ENCODE results near the gene VDAC2.

The VDAC2 gene

DNA sequence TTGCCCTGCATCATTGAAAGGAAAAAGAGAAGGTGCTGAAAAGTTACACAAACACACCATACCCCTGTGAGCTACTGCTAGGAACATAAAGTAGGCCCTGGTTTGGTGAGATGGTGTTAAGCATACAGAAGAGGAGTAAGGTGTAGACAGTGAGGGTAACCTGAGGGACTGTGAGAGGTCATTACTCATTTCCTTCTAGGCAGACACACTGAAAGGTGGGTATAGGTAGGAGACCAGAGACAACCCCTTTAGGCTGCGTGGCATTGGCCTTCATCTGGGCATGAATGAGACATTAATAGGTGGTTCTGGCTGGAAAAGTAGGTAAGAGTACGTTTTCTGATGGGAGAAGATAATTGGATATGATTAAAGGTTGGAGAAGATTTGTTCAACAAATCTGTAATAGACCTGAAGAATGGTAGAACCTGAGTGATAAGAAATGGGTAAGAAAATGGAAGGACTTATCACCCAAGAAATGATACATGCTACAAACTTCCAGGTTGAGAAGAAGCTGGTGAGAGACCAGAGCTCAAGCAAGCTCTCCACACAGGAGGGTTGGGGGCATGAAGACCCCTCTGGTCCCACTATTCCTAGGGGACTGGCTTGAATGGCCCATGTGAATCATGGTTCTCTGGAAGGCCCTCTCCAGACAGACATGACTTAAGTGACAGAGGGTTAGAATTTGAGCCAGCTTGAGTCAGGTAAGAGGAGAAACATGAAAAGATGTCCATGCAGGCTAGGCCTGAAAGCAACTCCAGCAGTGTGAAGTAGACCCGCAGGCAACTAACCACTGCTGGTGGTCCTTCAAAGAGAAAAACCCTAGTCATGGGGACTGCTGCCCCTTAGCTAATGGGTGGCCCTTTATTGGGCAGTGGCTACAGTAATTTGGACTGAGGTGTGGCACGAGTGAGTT is 21.3 kb downstream of the VDAC2 start:
- DNase-seq, result no peak

DNA sequence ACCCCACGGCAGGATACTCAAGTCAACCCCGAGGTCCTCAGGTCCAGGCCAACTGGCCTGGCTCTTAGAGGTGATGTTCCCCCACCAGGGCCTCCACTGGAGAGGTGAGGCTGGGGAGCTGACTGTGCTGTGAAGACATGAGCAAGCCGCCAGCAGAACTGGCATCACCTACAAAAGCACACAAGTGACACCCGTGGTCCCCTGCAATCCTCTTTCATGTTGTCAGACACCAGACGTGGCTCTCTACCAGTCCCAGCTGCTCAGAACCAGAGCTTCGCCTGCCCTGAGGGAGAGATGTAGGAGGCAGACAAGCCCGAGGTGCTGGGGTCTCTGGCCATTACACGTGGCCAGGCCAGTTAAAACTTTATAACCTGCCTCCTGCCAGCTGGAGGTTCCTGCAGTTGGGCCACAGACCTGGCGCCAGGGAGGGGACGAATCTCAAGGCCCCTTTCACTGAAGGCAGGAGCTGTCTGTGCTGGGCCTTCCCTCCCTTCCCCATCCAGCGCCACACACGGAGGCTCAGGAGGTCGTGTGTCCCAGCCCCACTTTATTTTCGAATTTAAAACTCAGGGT is 22.9 kb downstream of the VDAC2 start:
- peak; percentile 6 for DNase-seq

DNA sequence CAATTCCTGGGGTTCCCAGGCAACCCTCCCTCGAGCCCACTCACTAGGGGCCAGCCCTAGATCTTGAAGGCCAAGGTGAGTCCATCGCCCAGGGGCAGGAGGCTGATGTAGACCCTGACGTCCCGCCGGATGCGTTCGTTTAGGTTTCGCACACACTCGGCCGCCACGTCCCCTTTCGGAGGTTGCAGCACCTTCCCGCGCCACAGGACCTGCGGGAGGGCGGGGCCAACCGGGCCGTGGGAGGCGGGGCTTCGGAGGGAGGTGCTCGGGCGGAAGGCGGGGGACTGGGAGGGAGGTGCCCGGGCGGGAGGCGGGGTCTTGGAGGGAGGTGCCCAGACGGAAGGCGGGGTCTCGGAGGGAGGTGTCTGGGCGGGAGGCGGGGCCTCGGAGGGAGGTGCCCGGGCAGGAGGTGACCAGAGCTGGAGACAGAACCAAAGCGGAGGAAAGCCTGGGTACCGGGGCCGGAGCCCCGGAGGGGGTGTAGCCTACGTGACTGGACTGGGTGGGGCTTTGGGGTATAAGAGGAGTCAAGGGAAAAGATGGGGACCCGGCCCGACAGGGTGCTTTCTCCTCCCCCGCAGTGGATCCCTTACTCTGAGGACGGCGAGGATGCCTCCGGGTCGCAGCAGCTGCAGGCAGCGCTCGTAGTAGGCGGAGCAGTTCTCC is 23.6 kb downstream of the VDAC2 start:
- peak; percentile 96 for DNase-seq

DNA sequence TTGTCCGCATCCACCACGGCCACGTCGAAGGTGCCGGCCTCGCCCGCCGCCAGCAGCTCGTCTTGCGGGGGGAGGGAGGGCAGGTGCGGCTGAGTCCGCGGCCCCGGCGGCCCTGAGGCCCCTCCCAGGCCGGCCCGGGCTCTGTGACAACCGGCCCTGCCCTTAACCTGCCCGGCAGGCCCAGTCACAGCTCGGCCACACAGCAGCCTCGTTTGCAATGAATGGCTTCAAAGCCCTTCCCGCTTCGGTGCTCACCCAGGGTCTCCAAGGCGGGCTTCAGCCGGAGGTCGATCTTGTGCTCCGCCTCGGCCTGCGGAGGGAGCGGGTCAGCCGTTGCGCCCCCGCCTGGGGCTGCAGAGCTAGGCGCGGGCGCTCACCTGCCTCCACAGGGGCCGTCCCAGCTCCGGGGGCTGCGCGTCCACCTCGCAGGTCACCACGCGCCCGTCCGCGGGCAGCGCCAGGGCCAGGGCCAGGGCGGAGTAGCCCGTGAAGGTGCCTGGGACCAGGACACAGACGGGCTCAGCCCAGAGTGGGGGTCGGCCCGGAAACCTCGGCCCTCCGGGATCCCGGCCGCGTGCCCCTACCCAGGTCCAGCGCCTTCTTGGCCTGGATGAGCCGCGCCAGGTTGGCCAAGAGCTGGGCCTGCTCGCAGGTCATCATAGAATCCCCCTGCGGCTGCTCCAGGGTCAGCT is 24.2 kb downstream of the VDAC2 start:
- peak; percentile 20 for DNase-seq

DNA sequence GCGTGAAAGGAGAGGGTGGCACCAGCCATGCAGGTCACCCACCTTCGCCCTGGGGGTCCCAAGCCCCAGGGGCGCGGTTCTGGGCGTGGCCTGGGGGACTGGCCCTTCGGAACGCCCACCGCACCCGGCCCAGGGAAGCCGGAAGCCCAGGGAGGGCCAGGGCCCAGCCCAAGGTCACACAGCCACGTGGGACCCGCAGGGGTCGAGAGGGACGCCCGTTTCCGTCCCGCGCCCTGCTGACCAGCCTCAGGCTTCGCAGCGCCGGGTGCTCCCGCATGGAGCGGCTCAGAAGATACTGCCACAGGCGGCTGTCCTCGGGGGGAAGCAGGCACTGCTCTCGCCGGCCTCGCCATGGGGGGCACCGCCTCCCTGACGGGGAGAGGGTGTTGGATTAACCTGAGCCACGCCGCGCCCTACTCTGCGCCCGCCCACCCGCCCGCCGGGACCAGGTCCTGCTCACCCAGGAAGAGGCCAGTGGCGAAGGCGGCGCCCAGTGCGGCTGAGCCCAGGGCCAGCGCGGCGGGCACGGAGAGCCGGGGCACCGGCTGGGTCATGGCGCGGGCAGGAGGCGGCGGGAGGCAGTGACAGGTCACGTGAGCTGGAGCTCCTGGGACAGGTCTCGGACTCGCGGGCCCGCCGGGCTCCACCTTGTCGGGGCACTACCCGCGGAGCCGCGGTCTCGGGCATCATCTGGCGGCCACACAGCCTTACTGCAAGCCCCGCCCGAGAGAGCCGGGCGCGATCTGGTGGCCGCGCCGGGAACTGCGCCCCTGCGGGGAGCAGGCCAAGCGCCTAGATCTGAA is 25.0 kb downstream of the VDAC2 start, which contains the start of gene COMTD1:
COMTD1 (minus strand) TSS at position 583 of the 803 bp plus-strand sequence; CDS start at position 554, 29 bp downstream.
- peak; percentile 89 for DNase-seq

DNA sequence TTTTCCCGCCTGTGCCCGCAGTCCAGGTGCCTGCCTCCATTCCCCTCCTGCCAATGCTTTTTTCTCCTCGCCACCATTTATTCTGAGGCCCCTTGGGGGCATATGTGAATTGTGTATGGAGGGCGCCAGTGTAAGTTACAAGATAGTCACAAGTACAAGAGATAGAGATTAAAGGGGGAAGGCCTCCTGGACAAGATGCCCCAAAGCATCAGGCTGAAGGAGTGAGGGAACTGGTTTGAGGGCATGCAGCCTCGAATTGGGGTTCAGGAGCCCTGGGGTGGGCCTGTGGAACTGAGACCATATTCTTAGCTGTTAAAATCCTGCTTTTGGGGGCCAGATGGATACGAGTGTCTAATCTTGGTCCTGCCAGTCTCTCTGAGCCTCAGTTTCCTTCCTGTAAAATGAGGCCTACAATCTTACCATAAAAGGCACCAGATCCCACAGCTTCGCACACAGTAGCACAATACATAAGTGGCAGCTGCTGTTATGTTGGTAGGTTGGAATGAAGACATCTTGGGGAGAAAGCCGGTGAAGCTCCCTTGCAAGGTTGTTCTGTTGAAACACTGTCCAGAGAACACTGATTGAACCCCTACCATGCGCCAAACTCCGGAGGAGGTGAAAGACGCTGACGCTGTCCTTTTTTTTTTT is 25.7 kb downstream of the VDAC2 start:
- DNase-seq, result no peak

DNA sequence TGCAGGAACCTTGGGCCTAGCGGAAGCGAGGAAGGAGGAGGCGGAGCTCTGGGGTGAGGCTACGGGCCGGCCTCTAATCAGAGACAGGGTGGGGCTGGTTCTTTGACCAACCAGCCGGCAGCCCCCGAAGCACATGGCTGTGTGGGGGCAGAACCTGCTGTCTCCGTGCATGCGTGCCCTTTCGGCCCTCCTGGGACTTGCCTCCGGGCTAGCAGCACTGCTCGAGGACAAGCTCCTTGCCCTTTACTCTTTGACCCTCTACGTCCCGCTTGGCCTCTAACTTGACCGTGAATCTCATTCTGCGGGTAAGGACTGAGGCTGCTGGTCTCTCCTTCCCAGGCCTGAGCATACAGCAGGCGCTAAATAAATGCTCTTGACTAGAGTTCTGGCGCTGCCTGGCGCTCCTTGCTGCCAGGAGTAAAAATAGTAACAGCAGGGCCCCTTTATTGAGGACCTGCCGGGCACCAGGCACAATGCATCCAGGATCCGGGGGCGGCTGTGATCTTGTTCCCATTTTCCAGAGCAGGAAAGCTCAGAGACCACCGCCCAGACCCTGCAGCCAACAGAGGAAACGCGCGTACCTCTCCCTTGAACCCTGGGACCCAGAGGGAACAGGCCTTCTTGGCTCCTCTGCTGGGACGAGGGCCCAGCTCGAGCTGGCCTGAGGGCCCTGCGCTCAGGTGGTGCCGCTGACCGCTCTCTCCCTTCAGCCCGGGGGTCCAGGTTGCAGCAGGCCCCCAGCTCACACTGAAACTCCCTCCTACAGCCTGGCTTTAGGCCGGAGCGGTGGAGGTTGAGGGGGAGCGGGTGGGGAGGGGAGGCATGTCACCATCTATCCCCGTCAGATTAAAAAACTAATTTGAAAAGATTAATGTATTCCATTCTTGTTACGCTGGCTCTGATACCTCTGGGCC is 27.8 kb downstream of the VDAC2 start:
- no peak for DNase-seq

DNA sequence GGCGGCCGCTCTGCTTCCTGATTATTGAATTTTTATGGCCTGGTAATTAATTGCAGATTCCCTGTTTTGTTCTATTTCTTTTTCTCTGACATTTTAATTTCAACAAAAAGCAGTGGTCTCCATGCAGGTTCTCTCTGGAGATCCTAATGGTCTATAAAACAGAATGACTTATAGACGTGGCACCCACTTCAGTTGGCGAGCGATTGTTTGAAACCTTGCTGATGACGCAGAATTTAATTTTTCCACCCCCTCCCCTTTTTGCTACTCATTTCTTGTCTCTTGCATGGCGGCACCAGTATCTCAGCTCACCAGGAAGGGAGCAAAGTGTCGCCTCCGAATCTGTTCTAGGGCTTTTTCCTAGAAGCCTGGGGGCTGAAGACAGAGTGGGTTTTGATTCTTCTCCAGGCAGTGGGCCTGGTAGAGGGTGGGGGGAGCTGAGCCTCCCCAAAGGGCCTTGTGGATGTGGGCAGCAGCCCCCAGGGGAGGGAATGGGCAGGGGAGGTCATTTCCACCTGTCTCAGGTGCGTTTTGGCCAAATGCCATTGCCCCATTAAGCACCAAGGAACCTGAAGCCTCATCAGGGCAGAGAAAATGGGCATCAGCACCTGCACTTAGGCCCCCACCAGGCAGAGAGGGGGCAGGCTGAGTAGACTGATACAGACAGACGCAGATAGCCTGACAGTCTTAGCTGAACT is 28.6 kb downstream of the VDAC2 start:
- DNase-seq, result no peak

DNA sequence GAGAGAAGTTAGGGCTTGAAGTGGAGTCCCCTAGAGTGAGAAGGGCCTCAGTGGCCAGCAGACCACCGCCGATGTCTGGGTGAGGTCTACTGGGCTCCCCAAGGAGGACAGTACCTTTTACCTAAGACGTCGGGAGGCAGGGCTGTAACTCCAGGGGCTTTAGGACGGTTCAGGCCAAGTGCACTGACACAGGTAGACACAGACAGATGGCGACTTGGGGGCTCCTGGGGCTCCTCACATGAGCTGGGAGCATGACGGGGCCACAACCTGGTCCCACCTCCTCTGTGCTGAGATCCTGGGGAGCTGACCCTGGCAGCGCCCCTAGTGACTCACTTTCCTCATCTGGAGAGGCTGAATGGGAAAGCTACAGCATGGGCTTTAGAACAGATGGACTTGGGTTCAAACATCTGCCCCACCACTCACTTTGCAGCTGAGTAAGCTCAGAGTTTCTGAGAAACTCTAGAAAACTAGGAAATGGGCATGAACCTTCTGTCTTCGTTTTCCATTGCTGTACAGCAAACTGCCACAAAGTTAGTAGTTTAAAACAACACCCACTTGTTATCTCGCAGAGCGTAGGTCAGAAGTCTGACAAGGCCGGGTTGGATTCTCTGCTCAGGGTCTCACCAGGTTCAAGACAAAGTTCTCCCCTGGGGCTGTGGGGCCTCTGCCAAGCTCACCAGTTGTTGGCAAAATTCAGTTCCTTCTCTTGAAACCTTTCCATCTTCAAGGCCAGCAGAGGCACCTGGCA is 29.9 kb downstream of the VDAC2 start:
- no peak for DNase-seq

DNA sequence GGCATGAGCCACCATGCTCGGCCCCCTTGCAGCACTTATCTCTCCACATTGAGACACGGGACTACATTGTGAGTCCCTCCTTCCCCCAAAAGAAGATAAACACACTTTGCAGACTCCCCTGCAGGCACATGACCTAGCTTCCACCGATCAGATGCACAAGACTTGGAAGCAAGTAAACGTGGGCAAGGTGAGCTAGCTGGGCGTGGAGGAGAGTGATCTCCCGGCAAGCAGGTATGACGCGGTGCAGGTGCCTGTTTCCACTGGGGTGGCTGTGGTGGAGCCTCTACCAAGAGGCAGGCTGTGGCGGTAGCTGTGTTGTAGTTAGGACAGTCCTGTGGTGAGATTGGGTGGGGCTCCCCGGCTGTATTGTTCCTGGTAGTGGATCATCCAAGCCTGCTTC is 32.8 kb downstream of the VDAC2 start:
- DNase-seq, result no peak

DNA sequence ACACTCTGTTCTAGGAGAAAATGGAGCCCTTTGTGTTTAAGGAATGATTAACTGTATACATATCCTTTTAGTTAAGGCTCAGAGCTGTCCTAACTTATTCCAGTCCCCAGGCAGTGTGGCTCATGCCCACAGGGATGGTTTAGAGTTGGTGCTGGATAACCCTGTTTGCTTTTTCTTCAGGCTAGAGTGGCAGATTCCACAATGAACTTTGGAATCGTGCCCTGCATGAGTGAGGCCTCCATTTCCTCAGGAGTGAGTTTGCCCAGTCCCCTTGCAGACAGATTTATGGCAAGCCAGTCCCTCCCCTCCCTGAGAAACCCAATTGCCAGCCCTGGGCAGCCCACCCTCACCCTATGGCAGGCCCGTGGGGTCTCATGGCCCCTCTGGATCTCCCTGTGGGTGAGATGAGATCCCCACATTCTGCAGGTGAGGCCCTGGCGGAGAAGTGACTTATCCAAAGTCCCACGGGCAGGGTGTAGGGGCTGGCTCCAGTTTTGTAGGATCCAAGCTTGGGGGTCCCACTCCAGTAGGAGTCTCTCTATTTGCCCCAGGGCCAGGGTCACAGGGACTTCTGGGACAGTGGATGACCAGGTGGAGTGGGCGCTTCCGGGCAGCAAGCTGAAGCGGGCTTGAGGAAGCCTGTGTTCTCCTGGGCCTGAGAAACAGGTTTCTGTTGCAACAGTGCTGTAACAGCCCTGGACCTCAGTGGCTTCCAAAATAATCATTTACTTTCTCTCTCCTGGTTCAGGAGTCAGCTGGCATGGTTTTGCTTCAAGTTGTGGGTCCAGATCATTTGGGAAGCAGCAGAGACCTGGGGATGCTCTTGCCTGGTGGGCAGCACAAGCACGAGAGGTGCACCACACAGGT is 34.1 kb downstream of the VDAC2 start:
- no peak for DNase-seq

DNA sequence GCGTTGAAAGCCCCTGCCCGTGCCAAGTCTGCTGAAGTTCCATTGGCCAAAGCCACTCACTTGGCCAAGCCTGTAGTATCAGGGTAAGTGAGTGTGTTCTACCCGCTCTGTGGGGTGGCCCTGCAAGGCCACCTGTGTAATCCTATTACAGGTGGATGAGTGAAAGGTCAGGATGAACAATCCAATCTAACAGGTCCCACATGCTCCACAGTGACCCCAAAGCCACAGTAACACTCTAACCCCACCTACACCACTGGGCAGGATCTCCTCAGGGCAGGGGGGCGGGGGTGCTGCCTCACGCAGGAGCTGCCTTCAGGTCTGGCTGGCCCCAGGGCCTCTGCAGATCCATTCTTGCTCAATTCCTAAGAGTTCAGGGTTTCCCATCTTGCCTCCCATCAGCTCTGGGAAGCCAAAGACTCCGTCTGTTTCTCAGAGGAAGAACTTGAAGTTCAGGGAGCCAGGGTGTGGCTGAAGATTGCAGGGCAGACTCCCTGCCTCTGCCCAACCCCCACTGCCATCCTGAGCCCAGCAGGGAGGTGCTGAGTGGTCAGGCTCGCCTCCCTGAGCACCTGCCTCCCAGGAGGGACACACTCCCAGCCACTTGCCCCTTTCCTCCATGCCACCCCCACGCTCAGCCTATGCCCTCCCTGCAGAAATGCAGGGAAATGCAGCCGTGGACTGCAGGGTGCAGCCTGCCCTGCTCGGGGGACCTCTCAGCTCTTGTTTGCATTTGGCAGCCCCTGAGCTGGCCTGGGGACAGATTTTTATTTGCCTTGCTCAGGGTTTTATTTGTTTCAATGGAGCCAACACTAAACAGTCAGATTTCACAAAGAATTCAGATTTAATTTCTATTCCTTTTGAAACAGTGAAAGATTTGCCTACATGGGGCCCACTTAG is 35.0 kb downstream of the VDAC2 start:
- DNase-seq, result no peak

DNA sequence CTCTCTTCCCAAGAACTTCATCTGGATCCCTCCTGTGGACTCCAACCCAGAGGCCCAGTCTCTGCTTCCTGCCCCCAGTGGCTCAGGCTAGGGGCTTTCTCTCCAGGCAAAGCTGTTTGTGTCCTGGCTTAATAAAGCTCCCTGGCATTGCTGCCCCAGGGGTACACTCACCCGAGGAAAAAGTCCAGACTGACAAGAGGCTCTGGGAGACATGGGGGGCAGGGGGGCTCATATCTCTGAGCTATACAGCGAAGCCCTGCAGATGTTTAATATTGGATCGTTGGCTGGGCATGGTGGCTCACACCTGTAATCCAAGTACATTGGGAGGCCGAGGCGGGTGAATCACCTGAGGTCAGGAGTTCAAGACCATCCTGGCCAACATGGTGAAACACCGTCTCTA is 35.9 kb downstream of the VDAC2 start:
- no peak for DNase-seq

DNA sequence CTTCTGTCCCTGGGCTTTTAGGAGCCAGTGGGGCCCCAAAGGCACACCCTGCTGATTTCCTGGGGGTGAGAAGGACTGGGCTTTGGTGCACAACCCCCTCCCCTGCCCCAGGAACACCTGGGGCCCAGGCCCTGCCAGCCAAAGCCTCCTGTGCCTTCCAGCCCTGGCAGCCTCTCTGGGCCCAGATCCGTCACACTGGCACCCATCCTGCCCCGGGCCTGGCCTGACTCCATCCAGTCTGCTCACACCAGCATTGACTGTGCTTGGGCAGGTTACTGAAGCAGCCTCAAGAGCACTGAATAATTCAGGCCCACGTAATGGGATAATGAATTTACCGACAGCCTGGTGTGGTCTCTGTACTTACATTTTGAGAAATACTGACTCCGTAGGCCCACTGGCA is 37.2 kb downstream of the VDAC2 start:
- DNase-seq, result no peak

DNA sequence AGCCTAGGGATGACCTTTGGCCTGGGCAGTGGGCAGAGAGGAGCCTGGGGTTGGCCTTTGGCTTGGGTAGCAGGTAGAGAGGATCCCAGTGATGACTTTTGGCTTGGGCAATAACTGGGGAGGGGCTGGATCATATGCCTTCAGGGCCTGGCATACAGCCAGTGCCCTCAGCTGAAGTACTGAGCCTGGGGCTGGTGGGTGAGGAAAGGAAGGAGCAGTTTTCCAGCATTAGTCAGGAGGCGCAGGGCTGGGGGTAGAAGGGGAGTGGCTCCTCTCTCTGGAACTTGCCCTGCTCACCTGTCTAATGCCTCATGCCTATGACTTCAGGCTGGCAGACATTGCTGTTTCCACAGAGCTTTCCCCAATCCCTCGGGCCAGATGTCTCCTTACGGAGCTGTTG is 40.3 kb downstream of the VDAC2 start:
- no peak for DNase-seq

DNA sequence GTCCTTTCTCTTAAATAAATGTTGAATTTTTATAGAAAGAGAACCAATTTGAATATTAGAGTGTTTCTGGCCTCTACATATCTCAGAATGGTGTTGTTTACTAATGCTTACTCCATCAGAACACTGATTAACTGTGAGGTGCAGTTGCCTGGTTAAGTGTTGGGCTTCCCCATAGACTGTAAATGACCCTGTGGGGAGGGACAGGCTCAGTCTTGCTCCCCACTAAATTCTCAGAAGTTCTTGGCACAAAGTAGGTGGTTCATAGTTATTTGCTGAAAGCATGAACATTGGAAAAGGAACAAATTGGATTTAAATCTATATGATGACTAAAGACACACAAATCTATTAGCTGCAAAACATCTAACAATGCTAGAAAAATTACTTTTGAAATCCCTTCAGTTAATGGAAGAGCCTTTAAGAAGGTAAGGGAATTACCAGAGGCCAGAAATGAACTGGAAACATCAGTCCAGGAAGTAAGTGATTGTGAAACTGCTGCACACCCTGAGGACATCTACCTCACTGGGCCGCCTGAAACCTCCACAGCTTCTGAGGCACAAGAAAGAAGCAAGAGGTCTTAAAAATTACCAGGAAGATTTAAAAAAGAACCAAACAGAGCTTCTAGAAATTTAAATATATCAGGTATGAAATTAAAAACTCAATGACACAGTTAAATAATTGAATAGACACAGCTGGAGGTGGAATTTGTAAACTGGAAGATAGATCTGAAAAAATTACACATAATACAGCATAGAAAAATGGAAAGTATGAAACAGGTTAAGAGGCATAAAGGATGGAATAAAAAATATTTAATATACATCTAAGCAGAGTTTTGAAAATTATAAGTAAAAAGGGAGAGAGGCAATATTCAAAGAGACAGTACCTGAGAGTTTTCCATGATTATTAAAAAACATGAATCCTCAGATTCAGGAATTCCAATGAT is 43.0 kb downstream of the VDAC2 start:
- no peak for DNase-seq
